Ishikawa (cell line): ENCODE results near the gene CFAP65.

Experiments
- EGR1 ChIP-seq: IDR thresholded peaks from 2 replicates; pipeline ENCODE4 v1.6.1; 2012
- EP300 ChIP-seq: IDR thresholded peaks from 2 replicates; pipeline ENCODE4 v1.6.1; 2012; ENCODE audit warnings: borderline replicate concordance
- FOXM1 ChIP-seq: IDR thresholded peaks from 2 replicates; pipeline ENCODE4 v1.6.1; 2012; ENCODE audit warnings: low read depth, borderline replicate concordance
- MAX ChIP-seq: IDR thresholded peaks from 2 replicates; pipeline ENCODE4 v1.6.1; 2012
- NFIC ChIP-seq: IDR thresholded peaks from 2 replicates; pipeline ENCODE4 v1.6.1; 2012
- RAD21 ChIP-seq: IDR thresholded peaks from 2 replicates; pipeline ENCODE4 v1.6.1; 2012; ENCODE audit warnings: low read depth
- REST ChIP-seq: IDR thresholded peaks from 2 replicates; pipeline ENCODE4 v1.6.1; 2012; ENCODE audit warnings: low read depth, mild to moderate bottlenecking
- TAF1 ChIP-seq: IDR thresholded peaks from 2 replicates; pipeline ENCODE4 v1.6.1; 2012; ENCODE audit warnings: low read depth, mild to moderate bottlenecking
- TEAD4 ChIP-seq: IDR thresholded peaks from 2 replicates; pipeline ENCODE4 v1.6.1; 2012
- YY1 ChIP-seq: IDR thresholded peaks from 2 replicates; pipeline ENCODE4 v1.6.1; 2012; ENCODE audit warnings: low read depth
- ZBTB7A ChIP-seq: IDR thresholded peaks from 2 replicates; pipeline ENCODE4 v1.6.1; 2012; ENCODE audit warnings: low read depth

DNA sequence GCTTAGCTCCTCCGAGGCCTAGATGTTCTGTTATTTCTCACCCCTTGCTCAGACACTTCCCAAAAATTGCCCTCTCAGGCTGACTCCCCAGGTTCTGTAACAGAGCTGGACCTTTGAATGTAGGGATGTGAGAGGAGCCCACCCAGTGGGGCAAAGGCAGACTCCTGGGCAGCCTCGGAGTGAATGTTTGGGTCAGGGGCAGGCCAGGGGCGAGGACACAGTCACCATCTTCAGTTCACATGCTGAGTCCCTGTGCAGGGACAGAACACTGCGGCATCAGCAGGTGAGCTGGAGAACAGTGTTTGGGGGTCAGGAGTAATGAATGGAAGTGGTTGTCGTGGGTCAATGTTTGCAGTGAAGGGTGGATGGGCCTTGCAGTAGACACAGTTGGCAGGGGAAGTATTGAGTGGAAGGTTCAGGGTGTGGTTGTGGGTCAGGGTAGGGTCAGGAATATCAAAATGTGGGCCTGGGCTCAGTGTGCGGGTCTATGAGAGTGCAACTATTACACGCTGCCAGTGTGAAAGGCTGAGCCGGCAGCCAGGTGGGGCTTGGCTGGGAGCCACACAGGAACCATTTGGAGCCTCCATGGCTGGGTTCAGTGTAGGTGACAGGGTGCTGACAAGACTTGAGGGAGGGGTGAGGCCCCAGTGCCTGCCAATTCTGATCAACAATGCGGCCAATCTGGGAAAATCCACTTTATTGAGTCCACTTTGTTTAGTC is 15.0 kb upstream of the CFAP65 start:
- TF ChIP-seq FOXM1 (no peak), NFIC (no peak), EGR1 (no peak), EP300 (no peak), YY1 (no peak), REST (no peak), TAF1 (no peak), TEAD4 (no peak), MAX (no peak), ZBTB7A (no peak), RAD21 (no peak)
